Gastroesophageal sphincter (tissue), 4 donors: Measurements from ENCODE around the gene PSMG4. TPM values are rescaled to one million over a fixed set of nuclear protein-coding genes. Genes with fewer than 3 reads are reported as not detected.

ENCODE experiments used
- ATAC-seq: fragments of 150-250 bp; one replicate; pipeline ENCODE4 v1.9.1; 2016; ENCODE audit warnings: mild to moderate bottlenecking, moderate library complexity
- H3K27ac ChIP-seq, 4 donors: fragments of 200-600 bp; sonication (generic) in 3 of 4; 1 replicate in 3 of 4; 2 replicates in 1 of 4; pipeline ENCODE4 v1.5.1; 2016 to 2019
- H3K27me3 ChIP-seq: fragments of 200-600 bp; sonication (generic); one replicate; pipeline ENCODE4 v1.5.1; 2019
- H3K36me3 ChIP-seq, 2 donors: fragments of 200-600 bp; sonication (generic); one replicate each; pipeline ENCODE4 v1.5.1; 2019; ENCODE audit warnings: control low read depth in 1 of 2
- H3K4me1 ChIP-seq, 3 donors: fragments of 200-600 bp; sonication (generic); 1 replicate in 2 of 3; 2 replicates in 1 of 3; pipeline ENCODE4 v1.5.1; 2016 to 2019; ENCODE audit warnings: control low read depth in 2 of 3
- H3K4me3 ChIP-seq, 2 donors: fragments of 200-600 bp; sonication (generic); one replicate each; pipeline ENCODE4 v1.5.1; 2019; ENCODE audit warnings: mild to moderate bottlenecking in 1 of 2, moderate library complexity in 1 of 2
- H3K9me3 ChIP-seq, 3 donors: fragments of 200-600 bp; sonication (generic); one replicate each; pipeline ENCODE4 v1.5.1; 2017 to 2019; ENCODE audit warnings: control low read depth in 2 of 3
- EP300 ChIP-seq: sonication (generic); formaldehyde crosslinking; IDR thresholded peaks from one replicate; pipeline ENCODE4 v1.6.1; 2017; ENCODE audit warnings: antibody characterized with exemption, mild to moderate bottlenecking
- POLR2A ChIP-seq, 2 donors: fragments of 450-650 bp; IDR thresholded peaks; one replicate each; pipeline ENCODE4 v1.6.1; 2017; ENCODE audit warnings: antibody characterized with exemption in 2 of 2, mild to moderate bottlenecking in 2 of 2, moderate library complexity in 1 of 2
- POLR2AphosphoS5 ChIP-seq: sonication (generic); formaldehyde crosslinking; IDR thresholded peaks from one replicate; pipeline ENCODE4 v1.6.1; 2017; ENCODE audit warnings: antibody characterized with exemption
- WGBS, 2 donors: methylation state at CpG; one replicate each; pipeline ENCODE4 v1.1.5; 2018; ENCODE audit warnings: low coverage in 1 of 2; 5-methylcytosine and 5-hydroxymethylcytosine counted together
- total RNA-seq, 4 donors: library from RNA; depleted of rRNA; stranded (reverse); fragments of >200 nt; gene quantifications; one replicate each; pipeline ENCODE4 v1.1.0, GENCODE V29; 2016
- TF ChIP-seq, protein P1 (sequence below), 4 experiments: fragments of 200-600 bp in 2 of 4; fragments of 450-650 bp in 2 of 4; sonication (generic) in 1 of 4; IDR thresholded peaks; one replicate each; pipeline ENCODE4 v1.5.1; 2017 to 2019; ENCODE audit warnings: antibody characterized with exemption in 4 of 4, mild to moderate bottlenecking in 2 of 4, moderate library complexity in 2 of 4

The PSMG4 gene
- total RNA-seq, 4 donors from 2014 or later, result 23.6 to 37.8 (median 29.5) TPM

DNA sequence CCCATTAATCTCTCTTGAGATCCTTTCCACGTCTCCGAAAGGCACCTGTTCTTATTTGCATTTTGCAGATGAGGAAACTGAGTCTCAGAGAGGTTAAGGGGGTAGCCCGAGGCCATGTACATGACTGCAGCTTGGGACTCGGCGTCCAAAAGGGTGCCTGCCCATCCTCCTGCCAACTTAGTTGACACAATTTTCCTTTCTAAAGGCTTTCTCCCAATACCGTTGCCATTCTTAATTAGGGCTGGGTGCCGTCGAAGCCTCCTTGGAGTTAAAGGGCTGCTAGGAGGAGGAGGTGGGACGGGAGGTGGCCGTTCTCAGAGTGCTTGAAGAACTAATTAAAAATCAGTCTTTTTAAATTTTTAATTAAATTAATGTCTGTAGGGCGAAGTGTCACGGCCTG lies 546 bp upstream of the PSMG4 start:
- WGBS, 2 donors, result 56 to 57% methylated on average over 8 to 9 of the region's 12 CpGs
- no peak for ATAC-seq
- Histone ChIP-seq H3K36me3 (peaks cover 0 to 2% of the 10 kb centered on the region in 2 donors), H3K4me3 (peak overlapping the region; percentile 73 to 99), H3K9me3 (no peaks in the 10 kb centered on the region), H3K27ac (peak overlapping the region in 3 of 4 donors; percentile 79 to 88 (median 85)), H3K27me3 (no peaks in the 10 kb centered on the region), H3K4me1 (peaks cover 0 to 42% (median 20%) of the 10 kb centered on the region in 3 donors)
- TF ChIP-seq POLR2AphosphoS5, result no peak
- TF ChIP-seq POLR2A (IDR thresholded peaks at IDR 0.05), result no peak
- no peak for TF ChIP-seq EP300
- TF ChIP-seq, protein P1, sequence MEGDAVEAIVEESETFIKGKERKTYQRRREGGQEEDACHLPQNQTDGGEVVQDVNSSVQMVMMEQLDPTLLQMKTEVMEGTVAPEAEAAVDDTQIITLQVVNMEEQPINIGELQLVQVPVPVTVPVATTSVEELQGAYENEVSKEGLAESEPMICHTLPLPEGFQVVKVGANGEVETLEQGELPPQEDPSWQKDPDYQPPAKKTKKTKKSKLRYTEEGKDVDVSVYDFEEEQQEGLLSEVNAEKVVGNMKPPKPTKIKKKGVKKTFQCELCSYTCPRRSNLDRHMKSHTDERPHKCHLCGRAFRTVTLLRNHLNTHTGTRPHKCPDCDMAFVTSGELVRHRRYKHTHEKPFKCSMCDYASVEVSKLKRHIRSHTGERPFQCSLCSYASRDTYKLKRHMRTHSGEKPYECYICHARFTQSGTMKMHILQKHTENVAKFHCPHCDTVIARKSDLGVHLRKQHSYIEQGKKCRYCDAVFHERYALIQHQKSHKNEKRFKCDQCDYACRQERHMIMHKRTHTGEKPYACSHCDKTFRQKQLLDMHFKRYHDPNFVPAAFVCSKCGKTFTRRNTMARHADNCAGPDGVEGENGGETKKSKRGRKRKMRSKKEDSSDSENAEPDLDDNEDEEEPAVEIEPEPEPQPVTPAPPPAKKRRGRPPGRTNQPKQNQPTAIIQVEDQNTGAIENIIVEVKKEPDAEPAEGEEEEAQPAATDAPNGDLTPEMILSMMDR (IDR thresholded peaks at IDR 0.05), result no peak

DNA sequence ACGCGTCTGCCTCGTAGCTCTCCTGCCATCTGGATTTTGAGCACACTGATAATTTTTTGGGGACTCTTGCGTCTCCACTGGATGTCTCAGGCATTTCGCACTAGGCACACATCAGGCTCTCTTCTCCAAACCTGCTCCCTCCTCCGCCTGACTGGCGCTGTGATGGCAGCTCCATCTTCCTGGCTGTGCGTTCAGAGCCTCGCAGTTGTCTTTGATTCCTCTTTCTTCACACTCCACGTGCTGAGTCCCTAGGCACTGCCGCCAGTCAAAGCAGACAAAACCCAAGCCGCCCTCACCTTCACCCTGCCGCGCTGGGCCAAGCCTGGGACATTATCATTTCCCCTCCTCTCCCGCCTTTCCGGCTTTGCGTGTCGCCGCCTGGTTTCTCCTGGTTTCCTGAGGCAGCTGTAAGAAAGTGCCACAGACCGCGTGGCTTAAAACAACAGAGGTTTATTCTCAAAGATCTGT lies 778 bp downstream of the PSMG4 start:
- WGBS, 2 donors, result 0 to 1% methylated on average over 15 to 18 of the region's 21 CpGs
- H3K36me3 ChIP-seq, result peaks cover 0 to 15% of the 10 kb centered on the region in 2 donors
- ATAC-seq, result peak; percentile 5
- peaks cover 0 to 53% (median 20%) of the 10 kb centered on the region in 3 donors for H3K4me1 ChIP-seq
- H3K27me3 ChIP-seq, result no peaks in the 10 kb centered on the region
- H3K9me3 ChIP-seq, result no peaks in the 10 kb centered on the region
- H3K4me3 ChIP-seq, result peak overlapping the region; percentile 73 to 99
- H3K27ac ChIP-seq, result peak overlapping the region in 3 of 4 donors; percentile 79 to 88 (median 85)
- TF ChIP-seq, protein P1 (IDR thresholded peaks at IDR 0.05), result peak in 1 of 4 experiments; percentile 14
- no peak for TF ChIP-seq POLR2A (IDR thresholded peaks at IDR 0.05)

DNA sequence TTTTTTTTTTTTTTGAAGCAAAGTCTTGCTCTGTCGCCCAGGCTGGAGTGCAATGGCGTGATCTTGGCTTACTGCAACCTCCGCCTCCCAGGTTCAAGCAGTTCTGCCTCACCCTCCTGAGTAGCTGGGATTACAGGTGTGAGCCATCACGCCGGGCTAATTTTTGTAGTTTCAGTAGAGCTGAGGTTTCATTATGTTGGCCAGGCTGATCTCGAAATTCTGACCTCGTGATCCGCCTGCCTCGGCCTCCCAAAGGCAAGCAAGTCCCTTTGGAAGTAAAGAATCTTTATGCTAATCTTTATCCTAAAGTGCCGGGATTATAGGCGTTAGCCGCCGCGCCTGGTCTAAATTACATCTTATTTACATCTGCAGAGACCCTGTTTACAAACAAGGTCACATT lies 1.5 kb downstream of the PSMG4 start:
- 80% methylated on average over 5 of the region's 14 CpGs; no CpG with 5 or more reads in 1 of the 2 donors for WGBS, 2 donors
- Histone ChIP-seq H3K27me3 (no peaks in the 10 kb centered on the region), H3K9me3 (no peaks in the 10 kb centered on the region), H3K4me1 (peaks cover 0 to 61% (median 20%) of the 10 kb centered on the region in 3 donors), H3K27ac (no peak overlapping the region), H3K4me3 (peak overlapping the region in 1 of 2 donors; percentile 99), H3K36me3 (peaks cover 0 to 19% of the 10 kb centered on the region in 2 donors)
- TF ChIP-seq POLR2AphosphoS5 (no peak), EP300 (no peak), POLR2A (IDR thresholded peaks at IDR 0.05) (no peak)
- TF ChIP-seq, protein P1 (IDR thresholded peaks at IDR 0.05), result no peak
- no peak for ATAC-seq

DNA sequence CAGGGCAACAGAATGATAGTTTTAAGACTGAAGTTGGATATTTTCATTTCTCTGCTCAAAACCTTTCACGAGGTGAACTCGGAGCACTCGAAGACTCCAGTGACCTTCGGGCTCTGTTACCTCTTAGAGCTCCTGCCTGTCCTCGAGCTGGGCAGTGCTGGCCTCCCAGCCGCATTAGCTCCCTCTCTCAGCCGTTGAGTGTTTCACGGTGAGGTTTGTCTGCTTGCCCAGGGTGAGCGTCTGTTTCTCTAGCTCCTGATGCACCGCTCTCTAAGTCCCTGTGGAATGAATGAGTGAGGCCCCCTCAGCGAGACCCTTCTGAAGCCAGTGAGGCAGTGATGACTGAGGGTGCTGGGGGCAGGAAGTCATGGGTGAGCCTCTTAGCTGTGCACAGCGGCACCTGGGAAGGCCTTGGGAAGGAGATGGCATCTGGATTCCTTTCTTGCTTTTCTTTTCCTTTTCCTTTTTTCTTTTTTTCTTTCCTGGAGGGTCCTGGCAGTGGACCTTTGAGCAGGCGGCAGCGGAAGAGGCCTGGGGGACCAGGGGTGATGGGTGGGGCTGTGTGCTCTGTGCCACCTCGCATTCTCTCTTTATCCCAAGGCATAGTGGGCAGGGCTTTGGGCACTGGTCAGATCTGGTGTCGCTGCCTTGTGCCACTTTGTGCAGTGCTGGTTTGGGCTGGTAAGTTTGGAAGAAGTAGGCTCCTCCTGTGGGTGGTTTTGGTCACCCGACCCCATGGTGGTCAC lies 2.2 kb downstream of the PSMG4 start:
- Histone ChIP-seq H3K27ac (no peak overlapping the region), H3K27me3 (no peaks in the 10 kb centered on the region), H3K4me1 (peaks cover 0 to 67% (median 20%) of the 10 kb centered on the region in 3 donors), H3K36me3 (peaks cover 0 to 19% of the 10 kb centered on the region in 2 donors), H3K4me3 (no peak overlapping the region), H3K9me3 (no peaks in the 10 kb centered on the region)
- ATAC-seq, result no peak
- TF ChIP-seq, protein P1 (IDR thresholded peaks at IDR 0.05), result no peak
- TF ChIP-seq POLR2AphosphoS5, result no peak
- TF ChIP-seq EP300, result no peak
- TF ChIP-seq POLR2A (IDR thresholded peaks at IDR 0.05), result no peak
- 67 to 75% methylated on average over 1 to 13 of the region's 17 CpGs for WGBS, 2 donors

DNA sequence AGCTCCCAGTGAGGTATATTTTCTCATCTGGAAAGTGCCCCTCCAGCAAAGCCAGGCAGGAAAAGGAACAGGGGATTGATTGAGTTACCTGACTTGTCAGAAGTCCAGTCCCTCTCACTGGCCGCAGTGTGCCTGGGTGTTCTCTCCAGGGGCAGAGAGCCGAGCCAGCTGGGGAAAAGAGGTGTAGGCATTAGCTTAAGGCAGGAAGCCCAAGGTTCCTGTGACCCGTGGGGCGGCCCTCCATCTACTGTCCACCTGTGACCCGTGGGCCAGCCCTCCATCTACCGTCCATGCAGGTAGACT lies 2.7 kb downstream of the PSMG4 start:
- H3K36me3 ChIP-seq, result peaks cover 0 to 19% of the 10 kb centered on the region in 2 donors
- 0 to 80% methylated on average over 1 of the region's 6 CpGs for WGBS, 2 donors
- H3K4me3 ChIP-seq, result no peak overlapping the region
- H3K27me3 ChIP-seq, result no peaks in the 10 kb centered on the region
- TF ChIP-seq EP300 (no peak), POLR2A (IDR thresholded peaks at IDR 0.05) (no peak), POLR2AphosphoS5 (no peak)
- TF ChIP-seq, protein P1 (IDR thresholded peaks at IDR 0.05), result no peak
- ATAC-seq, result no peak
- no peaks in the 10 kb centered on the region for H3K9me3 ChIP-seq
- no peak overlapping the region for H3K27ac ChIP-seq
- peaks cover 0 to 72% (median 20%) of the 10 kb centered on the region in 3 donors for H3K4me1 ChIP-seq
